ENCODE results near the gene CDC14B. TPM values are rescaled to one million over a fixed set of nuclear protein-coding genes. Genes with fewer than 3 reads are reported as not detected.

CDC14B gene
- total RNA-seq, 4 donors from 2014 or later: 45.9 to 59.8 (median 47.2) TPM

DNA sequence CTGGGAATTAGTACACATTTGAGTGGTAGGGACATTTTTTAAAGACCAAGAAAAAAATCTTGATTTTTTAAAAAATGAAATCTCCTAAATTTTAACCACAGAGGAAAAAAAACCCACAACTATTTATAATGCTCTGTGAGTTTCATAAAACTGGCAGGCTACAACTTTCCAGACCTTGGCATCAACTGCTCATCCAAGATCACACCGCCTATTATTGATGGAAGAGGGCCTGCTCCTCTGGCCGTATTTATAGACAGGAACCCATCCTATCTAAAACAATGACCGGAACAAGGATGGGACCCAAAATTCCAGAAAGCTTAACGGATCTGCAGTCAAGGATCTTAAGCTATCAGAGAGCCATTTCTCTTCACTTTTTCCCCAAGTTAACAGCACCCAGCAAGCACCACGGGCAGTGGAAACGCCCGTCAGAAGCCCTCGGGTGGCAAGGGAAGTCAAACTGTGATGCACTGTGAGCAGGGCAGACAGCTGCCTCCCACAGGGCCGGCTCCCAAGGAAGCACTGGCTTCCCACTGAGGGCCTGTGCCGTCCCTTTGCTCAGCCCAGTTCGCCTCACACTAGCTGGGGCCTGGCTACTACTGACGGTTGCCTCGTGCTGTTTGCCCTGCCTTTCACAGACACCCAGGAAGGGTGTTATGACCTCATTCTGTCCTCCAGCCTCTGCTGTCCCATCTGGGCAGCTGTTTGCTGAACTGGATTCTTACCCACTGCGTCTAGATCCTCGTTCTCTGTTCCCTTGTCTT lies 62.8 kb downstream of the CDC14B start:
- no peak for TF ChIP-seq CTCF (IDR thresholded peaks at IDR 0.05; ENCODE audit: low read depth)

DNA sequence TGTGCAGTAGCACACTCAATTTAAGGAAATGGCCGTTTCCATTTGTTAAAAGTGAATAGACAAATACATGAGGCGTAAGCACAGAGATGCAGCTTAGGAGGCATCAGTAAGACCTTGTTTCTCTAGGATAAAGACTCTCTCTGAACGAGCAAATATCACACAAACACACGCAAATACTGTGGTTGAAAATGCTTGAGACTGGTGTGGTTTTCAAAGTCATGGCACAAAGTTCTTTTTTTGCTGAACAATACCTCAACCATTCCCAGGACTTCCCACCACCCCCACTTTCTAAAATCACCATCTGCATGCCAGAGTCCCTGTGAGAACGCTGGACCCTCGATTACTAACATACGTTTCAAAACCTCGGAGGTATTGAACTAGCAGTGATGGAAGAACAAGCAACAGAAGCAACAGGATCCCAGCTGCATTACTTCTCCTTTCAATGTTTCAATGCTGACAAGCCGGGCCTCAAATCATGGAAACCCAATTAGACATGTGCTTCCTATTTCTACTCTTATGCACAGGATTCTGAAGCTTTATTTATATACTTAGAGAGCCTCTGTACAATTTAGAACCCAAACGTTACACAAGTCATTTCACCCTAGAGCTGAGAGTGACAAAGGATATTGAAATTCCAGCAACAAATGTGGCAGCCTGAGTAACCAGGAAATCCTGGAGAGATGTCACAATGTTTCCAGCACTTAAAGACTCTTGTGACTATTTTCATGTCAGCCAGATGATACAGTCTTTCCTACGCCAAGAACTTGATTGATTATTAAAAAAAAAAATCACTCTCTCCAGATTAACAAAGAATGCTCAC lies 63.9 kb downstream of the CDC14B start:
- TF ChIP-seq CTCF (IDR thresholded peaks at IDR 0.05; ENCODE audit: low read depth): no peak

- no peak for TF ChIP-seq CTCF (IDR thresholded peaks at IDR 0.05; ENCODE audit: low read depth)
Observed at GRCh38 chr9:96554801-96555566, 64.7 kb downstream of the CDC14B start.

DNA sequence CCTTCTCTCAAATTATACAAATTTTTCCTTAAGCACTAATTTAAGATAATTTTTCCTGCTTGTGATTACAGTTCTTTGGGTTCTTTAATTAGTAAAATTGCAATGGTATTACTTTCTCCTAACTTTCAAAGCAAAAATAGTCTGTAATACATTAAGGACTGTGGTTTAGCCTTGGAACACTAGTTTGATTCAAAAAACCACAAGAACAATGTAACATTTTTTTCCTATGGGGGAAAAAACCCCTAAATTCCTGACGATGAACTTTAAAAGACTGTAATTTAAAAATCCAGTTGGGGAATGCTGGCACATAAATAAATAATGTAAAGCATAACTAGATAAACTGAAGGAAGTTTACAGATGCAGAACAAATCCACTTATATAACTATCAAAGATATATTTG lies 65.3 kb downstream of the CDC14B start:
- TF ChIP-seq CTCF (IDR thresholded peaks at IDR 0.05; ENCODE audit: low read depth): no peak

DNA sequence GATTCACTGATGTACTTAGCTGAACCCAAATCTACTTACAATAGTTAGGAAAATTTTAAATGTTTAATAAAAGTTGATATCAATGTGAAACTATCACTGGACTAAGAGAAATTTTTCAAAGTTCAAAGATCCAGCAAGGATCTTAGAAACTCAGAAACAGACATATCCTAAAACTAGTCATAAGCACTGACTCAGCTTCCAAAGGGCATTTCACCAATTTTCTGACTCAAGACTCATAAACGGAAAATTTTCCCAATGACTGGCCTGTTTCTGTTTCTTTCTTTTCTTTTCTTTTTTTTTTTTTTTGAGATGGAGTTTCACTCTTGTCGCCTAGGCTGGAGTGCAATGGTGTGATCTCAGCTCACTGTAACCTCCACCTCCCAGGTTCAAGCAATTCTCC lies 66.6 kb downstream of the CDC14B start:
- TF ChIP-seq CTCF (IDR thresholded peaks at IDR 0.05; ENCODE audit: low read depth): no peak

- no peak for TF ChIP-seq CTCF (IDR thresholded peaks at IDR 0.05; ENCODE audit: low read depth)
Observed at GRCh38 chr9:96551403-96551802, 68.2 kb downstream of the CDC14B start.

DNA sequence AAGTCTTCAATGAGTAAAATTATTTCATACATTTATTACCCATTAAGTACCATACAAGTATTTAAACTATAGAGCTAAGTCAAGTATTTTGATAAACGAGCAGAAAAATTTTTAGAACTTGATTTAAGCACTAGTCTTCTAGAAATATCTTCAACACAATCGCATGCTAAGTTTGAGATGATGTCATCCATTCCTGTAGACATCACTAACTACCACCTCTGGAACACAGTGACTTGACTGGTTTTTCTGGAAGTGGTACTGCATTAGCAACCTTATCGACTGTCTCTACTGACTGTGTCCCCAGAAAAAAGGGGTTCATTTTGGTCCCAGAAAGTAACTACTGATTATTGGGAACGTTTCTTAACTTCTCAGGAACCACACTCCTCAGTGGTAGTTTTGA lies 69.0 kb downstream of the CDC14B start:
- TF ChIP-seq CTCF (IDR thresholded peaks at IDR 0.05; ENCODE audit: low read depth): no peak
